GM12872 (cell line): ENCODE data around the gene C3orf52.

Source experiments
- CTCF ChIP-seq: IDR thresholded peaks from 3 replicates; pipeline ENCODE4 v1.5.1; 2011; ENCODE audit warnings: low read depth, mild to moderate bottlenecking, low read length, moderate library complexity; ENCODE audit not compliant: insufficient read depth

Gene C3orf52

GRCh38 chr3:112116748-112117186 lies 30.6 kb downstream of the C3orf52 start:
- TF ChIP-seq CTCF, result no peak

DNA sequence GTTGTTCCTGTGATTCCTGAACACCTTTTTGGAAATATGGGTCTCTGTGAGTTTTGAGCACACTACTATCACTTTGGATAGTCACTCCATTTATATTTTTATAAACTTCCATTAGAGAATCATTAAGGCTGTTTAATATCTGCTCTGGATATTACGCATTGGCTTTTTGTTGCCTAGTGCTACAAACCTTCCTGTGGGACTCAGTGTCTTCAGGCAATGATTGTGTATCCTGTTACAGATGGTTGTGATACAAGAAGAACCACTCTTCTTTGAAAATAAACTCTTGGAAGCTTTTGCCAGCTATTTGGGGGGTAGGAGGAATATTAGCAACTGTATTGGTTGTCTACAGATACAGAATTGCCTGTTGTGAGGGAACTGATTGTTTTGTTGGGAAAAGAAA lies 31.2 kb downstream of the C3orf52 start:
- no peak for TF ChIP-seq CTCF

GRCh38 chr3:112117841-112118571 lies 31.8 kb downstream of the C3orf52 start:
- TF ChIP-seq CTCF, result peak; percentile 46

DNA sequence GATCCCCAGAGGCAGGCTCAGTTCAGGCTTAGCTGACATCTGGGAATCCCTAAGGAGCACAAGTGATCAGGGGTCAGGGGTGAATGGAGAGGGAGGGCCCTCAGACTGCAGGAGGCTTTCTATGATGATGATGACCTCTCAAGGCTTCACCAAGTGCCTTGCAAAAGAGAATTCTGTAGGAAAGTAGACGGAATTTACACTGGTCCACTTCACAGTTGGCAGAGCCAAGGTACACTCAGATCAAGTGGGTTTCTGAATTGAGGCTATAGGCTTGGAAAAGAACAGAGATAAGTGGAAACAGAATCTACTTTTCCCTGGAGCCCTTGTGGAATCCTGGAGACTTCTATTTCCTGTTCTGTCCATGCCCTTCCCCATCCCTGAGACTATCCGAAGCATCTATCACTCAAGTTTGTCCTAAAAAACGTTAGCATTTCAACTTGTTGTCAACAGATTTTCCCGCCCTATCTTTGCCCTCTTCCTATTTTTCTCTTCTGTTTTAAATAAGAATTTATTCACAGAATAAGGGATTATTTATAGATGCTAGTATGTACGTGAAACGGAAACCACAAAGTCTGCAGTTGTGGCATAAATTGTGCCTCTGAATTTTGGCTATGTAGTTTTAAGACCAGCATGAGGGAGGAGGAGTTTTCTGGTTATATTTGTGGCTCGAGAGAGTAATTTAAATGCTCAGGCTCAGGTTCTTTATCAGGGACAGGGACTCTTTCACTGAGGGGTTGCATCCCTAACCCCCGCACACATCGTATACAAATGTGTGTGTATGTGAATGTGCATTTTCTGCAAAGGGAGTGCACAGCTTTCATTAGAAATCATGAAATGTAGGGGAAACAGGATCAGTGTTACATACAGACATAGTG lies 34.0 kb downstream of the C3orf52 start:
- TF ChIP-seq CTCF, result no peak

DNA sequence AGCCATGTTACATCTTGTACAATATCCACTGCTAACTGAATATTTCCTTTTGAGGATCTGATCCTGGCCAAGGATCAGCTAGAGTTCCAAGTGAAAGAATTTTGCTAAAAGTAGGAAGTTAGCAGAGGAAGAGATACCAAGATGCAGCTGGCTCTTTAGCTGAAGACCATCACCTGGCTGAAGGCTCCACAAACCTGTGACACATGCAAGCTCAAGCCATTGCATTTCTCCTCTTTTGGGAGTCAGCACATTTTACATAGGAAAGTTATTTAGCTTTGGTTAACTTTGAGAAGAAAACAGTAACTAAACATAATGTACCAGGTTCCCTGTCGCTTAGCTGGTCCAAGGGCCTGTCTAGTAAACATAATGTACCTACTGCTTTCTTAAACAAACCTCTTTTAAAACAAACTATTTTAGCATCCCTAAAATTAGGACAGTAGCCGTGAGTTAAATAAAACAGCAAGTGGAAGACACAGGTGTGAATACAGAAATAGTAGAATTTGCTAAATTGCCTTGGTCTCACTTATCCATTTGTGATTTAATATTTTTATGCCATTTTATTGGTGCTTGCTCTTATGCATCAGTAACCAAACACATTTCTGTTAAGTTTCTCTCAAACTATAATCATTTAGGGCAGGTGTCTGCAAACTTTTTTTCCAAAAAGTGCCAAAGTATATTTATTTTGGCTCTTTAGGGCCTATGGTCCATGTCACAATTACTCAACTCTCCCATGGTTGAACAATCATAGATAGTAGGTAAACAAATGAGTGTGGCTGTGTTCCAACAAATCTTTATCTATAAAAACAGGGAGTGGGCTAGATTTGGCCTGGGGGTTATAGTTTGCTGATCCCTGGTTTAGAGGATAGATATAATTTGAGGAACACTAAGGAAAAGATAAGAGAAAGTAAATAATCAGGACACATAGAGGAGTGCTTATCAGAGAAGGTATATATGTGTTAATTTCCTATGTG lies 35.7 kb downstream of the C3orf52 start:
- TF ChIP-seq CTCF, result no peak

- TF ChIP-seq CTCF, result no peak
These were observed 36.7 kb downstream of the C3orf52 start for GRCh38 chr3:112122870-112123269.
